H9 (cell line): Measurements from ENCODE around the gene KCNH5. TPM values are rescaled to one million over a fixed set of nuclear protein-coding genes. Genes with fewer than 3 reads are reported as not detected.

Source experiments
- DNase-seq: peaks from one replicate; pipeline ENCODE4 v3.0.0-alpha.2; 2017
- H2AFZ ChIP-seq: one replicate; pipeline ENCODE4 v1.6.1; 2013; ENCODE audit warnings: mild to moderate bottlenecking, low read length, control low read depth, moderate library complexity
- H2AK5ac ChIP-seq: 2 replicates; pipeline ENCODE4 v1.6.1; 2013; ENCODE audit warnings: low read length, control low read depth, mixed read lengths; ENCODE audit not compliant: insufficient read length
- H2BK120ac ChIP-seq: one replicate; pipeline ENCODE4 v1.6.1; 2013; ENCODE audit warnings: low read depth, mild to moderate bottlenecking, low read length, control low read depth, inconsistent platforms; ENCODE audit not compliant: poor library complexity, severe bottlenecking
- H2BK12ac ChIP-seq: 2 replicates; pipeline ENCODE4 v1.6.1; 2013; ENCODE audit warnings: low read length, control low read depth, mixed read lengths, low read depth; ENCODE audit not compliant: insufficient read length
- H2BK15ac ChIP-seq: 2 replicates; pipeline ENCODE4 v1.6.1; 2013; ENCODE audit warnings: low read depth, low read length, control low read depth
- H2BK20ac ChIP-seq: one replicate; pipeline ENCODE4 v1.6.1; 2013; ENCODE audit warnings: low read depth, mild to moderate bottlenecking, low read length, control low read depth, inconsistent platforms; ENCODE audit not compliant: poor library complexity, severe bottlenecking
- H2BK5ac ChIP-seq: 2 replicates; pipeline ENCODE4 v1.6.1; 2013; ENCODE audit warnings: low read length, control low read depth, mixed read lengths; ENCODE audit not compliant: insufficient read length
- H3K14ac ChIP-seq: 2 replicates; pipeline ENCODE4 v1.6.1; 2013; ENCODE audit warnings: low read length, control low read depth; ENCODE audit not compliant: insufficient read depth
- H3K18ac ChIP-seq: 2 replicates; pipeline ENCODE4 v1.6.1; 2013; ENCODE audit warnings: low read depth, mild to moderate bottlenecking, mixed read lengths, low read length, control low read depth; ENCODE audit not compliant: insufficient read length
- H3K23ac ChIP-seq: 2 replicates; pipeline ENCODE4 v1.6.1; 2013; ENCODE audit warnings: low read length, control low read depth, mixed read lengths, low read depth; ENCODE audit not compliant: insufficient read length
- H3K23me2 ChIP-seq: 2 replicates; pipeline ENCODE4 v1.6.1; 2013; ENCODE audit warnings: low read depth, mild to moderate bottlenecking, mixed read lengths, low read length, control low read depth; ENCODE audit not compliant: insufficient read length, poor library complexity, severe bottlenecking
- H3K27ac ChIP-seq: 2 replicates; pipeline ENCODE4 v1.5.1; 2013; ENCODE audit warnings: low read length, control low read depth, mixed read lengths, low read depth; ENCODE audit not compliant: insufficient read length
- H3K27me3 ChIP-seq: 2 replicates; pipeline ENCODE4 v1.6.1; 2013; ENCODE audit warnings: low read length, control low read depth, inconsistent platforms; ENCODE audit not compliant: insufficient read depth
- H3K4ac ChIP-seq: 2 replicates; pipeline ENCODE4 v1.6.1; 2013; ENCODE audit warnings: low read depth, mild to moderate bottlenecking, control low read depth, inconsistent platforms, low read length, moderate library complexity
- H3K4me1 ChIP-seq: 2 replicates; pipeline ENCODE4 v1.6.1; 2013; ENCODE audit warnings: low read length, control low read depth, inconsistent platforms; ENCODE audit not compliant: insufficient read depth
- H3K4me2 ChIP-seq: 2 replicates; pipeline ENCODE4 v1.6.1; 2013; ENCODE audit warnings: low read length, control low read depth, mixed read lengths; ENCODE audit not compliant: insufficient read length, insufficient read depth
- H3K56ac ChIP-seq: 2 replicates; pipeline ENCODE4 v1.6.1; 2013; ENCODE audit warnings: low read depth, mild to moderate bottlenecking, mixed read lengths, low read length, control low read depth; ENCODE audit not compliant: insufficient read length
- H3K79me1 ChIP-seq: 2 replicates; pipeline ENCODE4 v1.6.1; 2013; ENCODE audit warnings: low read depth, mild to moderate bottlenecking, moderate library complexity, low read length, control low read depth, inconsistent platforms; ENCODE audit not compliant: insufficient read depth, poor library complexity, severe bottlenecking
- H3K79me2 ChIP-seq: 2 replicates; pipeline ENCODE4 v1.6.1; 2013; ENCODE audit warnings: low read length, control low read depth, inconsistent platforms; ENCODE audit not compliant: insufficient read depth
- H3K9ac ChIP-seq: 2 replicates; pipeline ENCODE4 v1.6.1; 2013; ENCODE audit warnings: low read length, control low read depth, mixed read lengths; ENCODE audit not compliant: insufficient read length; ENCODE audit errors: extremely low read depth
- H3K9me3 ChIP-seq: one replicate; pipeline ENCODE4 v1.6.1; 2013; ENCODE audit warnings: low read depth, low read length, inconsistent platforms; ENCODE audit not compliant: control insufficient read depth
- H3T11ph ChIP-seq: one replicate; pipeline ENCODE4 v1.6.1; 2013; ENCODE audit warnings: mild to moderate bottlenecking, low read length, control low read depth, inconsistent platforms
- H4K20me1 ChIP-seq: one replicate; pipeline ENCODE4 v1.6.1; 2013; ENCODE audit not compliant: control insufficient read depth, insufficient read length, insufficient read depth
- H4K5ac ChIP-seq: 2 replicates; pipeline ENCODE4 v1.6.1; 2013; ENCODE audit warnings: low read depth, mild to moderate bottlenecking, mixed read lengths, low read length, control low read depth; ENCODE audit not compliant: insufficient read length
- H4K8ac ChIP-seq: replicated peaks from 2 replicates; pipeline ENCODE4 v1.6.1; 2013; ENCODE audit warnings: low read length, control low read depth, mixed read lengths, low read depth; ENCODE audit not compliant: insufficient read length
- H4K91ac ChIP-seq: 2 replicates; pipeline ENCODE4 v1.6.1; 2013; ENCODE audit warnings: low read depth, mild to moderate bottlenecking, moderate library complexity, mixed read lengths, low read length, control low read depth; ENCODE audit not compliant: insufficient read length
- H3K27ac Mint-ChIP-seq, 3 experiments: 2 replicates in 2 of 3; 3 replicates in 1 of 3; pipeline ENCODE4 v1.8.0; 2020 to 2021; ENCODE audit warnings: mixed read lengths in 3 of 3, mild to moderate bottlenecking in 1 of 3, moderate library complexity in 1 of 3
- H3K27me3 Mint-ChIP-seq: 2 replicates; pipeline ENCODE4 v1.8.0; 2021; ENCODE audit warnings: low read depth, mild to moderate bottlenecking, moderate library complexity, mixed read lengths
- H3K36me3 Mint-ChIP-seq, 3 experiments: 2 replicates in 2 of 3; 3 replicates in 1 of 3; pipeline ENCODE4 v1.8.0; 2020 to 2021; ENCODE audit warnings: low read depth in 3 of 3, mixed read lengths in 3 of 3; ENCODE audit not compliant: insufficient read depth in 1 of 3
- H3K4me1 Mint-ChIP-seq, 2 experiments: 2 replicates each; pipeline ENCODE4 v1.8.0; 2020; ENCODE audit warnings: mixed read lengths in 2 of 2
- H3K4me3 Mint-ChIP-seq, 2 experiments: 2 replicates in 1 of 2; 3 replicates in 1 of 2; pipeline ENCODE4 v1.8.0; 2020 to 2021; ENCODE audit warnings: mild to moderate bottlenecking in 2 of 2, mixed read lengths in 2 of 2, moderate library complexity in 1 of 2
- H3K9me3 Mint-ChIP-seq, 2 experiments: 2 replicates in 1 of 2; 3 replicates in 1 of 2; pipeline ENCODE4 v1.8.0; 2020; ENCODE audit warnings: mild to moderate bottlenecking in 2 of 2, mixed read lengths in 2 of 2, moderate library complexity in 1 of 2
- CTCF ChIP-seq: fragments of 200-600 bp; sonication (generic); conservative IDR thresholded peaks from 3 replicates; pipeline ENCODE4 v1.8.0; 2021; ENCODE audit warnings: antibody characterized with exemption, mild to moderate bottlenecking
- WGBS: extraction: QIAGEN DNeasy Blood & Tissue Kit; methylation state at CpG from one replicate; pipeline ENCODE4 v1.1.7; 2013; ENCODE audit warnings: missing lambda C conversion rate, low lambda C conversion rate, mixed read lengths; ENCODE audit not compliant: insufficient read length; ENCODE audit errors: extremely low coverage; 5-methylcytosine and 5-hydroxymethylcytosine counted together
- total RNA-seq: library from RNA; stranded (reverse); gene quantifications from 2 replicates; pipeline ENCODE4 v1.2.1, GENCODE V29; 2021

Gene KCNH5
- total RNA-seq, 1 experiment from 2014 or later = 0.42 TPM

- Histone ChIP-seq H3K27ac (no peak overlapping the region), H3K4ac (no peak overlapping the region), H3K56ac (no peak overlapping the region), H2AFZ (no peak overlapping the region), H3T11ph (no peak overlapping the region), H3K79me1 (no peaks in the 10 kb centered on the region), H4K91ac (no peak overlapping the region), H2BK12ac (no peak overlapping the region), H2BK5ac (no peak overlapping the region), H3K9me3 (no peaks in the 10 kb centered on the region), H3K23ac (no peak overlapping the region), H2BK20ac (no peak overlapping the region), H3K9ac (no peak overlapping the region), H4K20me1 (no peaks in the 10 kb centered on the region), H3K4me2 (no peak overlapping the region), H4K5ac (no peak overlapping the region), H4K8ac (no peak overlapping the region), H3K14ac (no peak overlapping the region), H3K23me2 (no peaks in the 10 kb centered on the region), H2BK15ac (no peak overlapping the region), H3K79me2 (no peaks in the 10 kb centered on the region), H2BK120ac (no peak overlapping the region), H3K4me1 (no peaks in the 10 kb centered on the region), H3K18ac (no peak overlapping the region), H3K27me3 (no peaks in the 10 kb centered on the region), H2AK5ac (no peak overlapping the region)
- WGBS = no CpG with 5 or more reads among the region's 4 CpGs
- DNase-seq = no peak
- peaks cover 14 to 25% of the 10 kb centered on the region in 2 experiments for H3K9me3 Mint-ChIP-seq
- no peaks in the 10 kb centered on the region for H3K4me1 Mint-ChIP-seq
- no peak for TF ChIP-seq CTCF
- H3K27ac Mint-ChIP-seq = no peak overlapping the region
- no peaks in the 10 kb centered on the region; the same call in 1 of the 2 replicates for H3K27me3 Mint-ChIP-seq
- H3K36me3 Mint-ChIP-seq = peaks cover 13 to 19% (median 13%) of the 10 kb centered on the region in 3 experiments
- H3K4me3 Mint-ChIP-seq = no peak overlapping the region
These were observed 237.6 kb downstream of the KCNH5 start for GRCh38 chr14:62807636-62808035.
